Measurements from ENCODE around the gene PTPN2. TPM values are rescaled to one million over a fixed set of nuclear protein-coding genes. Genes with fewer than 3 reads are reported as not detected.

PTPN2 gene
- total RNA-seq: 22.3 and 24.1 TPM in 2 replicates

GRCh38 chr18:12883684-12884405, at the start of gene PTPN2:
PTPN2 (minus strand) TSS chr18:12884237; CDS start chr18:12884141, 96 bp downstream.

Other genes with a start within 250 kb of the PTPN2 start
- gene SPIRE1, start 226.1 kb downstream of the PTPN2 start, total RNA-seq: 12.3 and 14.2 TPM in 2 replicates
- 6.1 and 6.5 TPM in 2 replicates for gene CEP76, start 181.5 kb downstream of the PTPN2 start, total RNA-seq
- gene PSMG2, start 181.2 kb downstream of the PTPN2 start, total RNA-seq: 56.8 and 77.4 TPM in 2 replicates
- 22.7 and 26.0 TPM in 2 replicates for gene SEH1L, start 63.8 kb upstream of the PTPN2 start, total RNA-seq
- gene CEP192, start 107.1 kb upstream of the PTPN2 start, total RNA-seq: 27.1 and 27.6 TPM in 2 replicates